DOHH2 (cell line): ENCODE measurements around the gene SEC22A.

Experiments
- EZH2phosphoT487 ChIP-seq: fragments of 200-600 bp; sonication (generic); IDR thresholded peaks from 2 replicates; pipeline ENCODE4 v1.6.1; 2017; ENCODE audit warnings: borderline replicate concordance, mild to moderate bottlenecking, antibody characterized with exemption, low read length, moderate library complexity, mixed read lengths
- TF ChIP-seq, protein P1 (sequence below): fragments of 200-600 bp; sonication (generic); IDR thresholded peaks from one replicate; pipeline ENCODE4 v1.5.1; 2014; ENCODE audit warnings: antibody characterized with exemption, mild to moderate bottlenecking, low read depth, low read length; ENCODE audit not compliant: poor library complexity, severe bottlenecking

DNA sequence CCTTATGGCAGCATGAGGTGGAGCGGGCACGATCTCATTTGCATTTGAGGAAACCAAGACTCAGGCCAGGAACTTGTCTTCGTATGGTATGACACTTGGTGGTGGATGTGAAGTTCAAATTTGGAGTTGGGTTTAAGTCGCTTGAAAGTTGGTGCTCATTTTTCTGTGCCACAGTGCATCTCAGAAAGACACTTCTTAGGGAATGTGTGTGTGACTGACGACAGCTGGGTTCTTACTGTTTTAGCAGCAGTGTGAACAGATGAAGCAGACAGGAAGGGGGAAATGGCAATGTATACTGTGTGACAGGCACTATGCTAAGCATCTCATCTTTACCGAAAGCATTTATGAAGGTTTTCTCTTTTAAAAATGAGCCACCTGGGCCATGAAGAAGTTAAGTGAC lies 75.4 kb downstream of the SEC22A start:
- TF ChIP-seq, protein P1, sequence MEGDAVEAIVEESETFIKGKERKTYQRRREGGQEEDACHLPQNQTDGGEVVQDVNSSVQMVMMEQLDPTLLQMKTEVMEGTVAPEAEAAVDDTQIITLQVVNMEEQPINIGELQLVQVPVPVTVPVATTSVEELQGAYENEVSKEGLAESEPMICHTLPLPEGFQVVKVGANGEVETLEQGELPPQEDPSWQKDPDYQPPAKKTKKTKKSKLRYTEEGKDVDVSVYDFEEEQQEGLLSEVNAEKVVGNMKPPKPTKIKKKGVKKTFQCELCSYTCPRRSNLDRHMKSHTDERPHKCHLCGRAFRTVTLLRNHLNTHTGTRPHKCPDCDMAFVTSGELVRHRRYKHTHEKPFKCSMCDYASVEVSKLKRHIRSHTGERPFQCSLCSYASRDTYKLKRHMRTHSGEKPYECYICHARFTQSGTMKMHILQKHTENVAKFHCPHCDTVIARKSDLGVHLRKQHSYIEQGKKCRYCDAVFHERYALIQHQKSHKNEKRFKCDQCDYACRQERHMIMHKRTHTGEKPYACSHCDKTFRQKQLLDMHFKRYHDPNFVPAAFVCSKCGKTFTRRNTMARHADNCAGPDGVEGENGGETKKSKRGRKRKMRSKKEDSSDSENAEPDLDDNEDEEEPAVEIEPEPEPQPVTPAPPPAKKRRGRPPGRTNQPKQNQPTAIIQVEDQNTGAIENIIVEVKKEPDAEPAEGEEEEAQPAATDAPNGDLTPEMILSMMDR: no peak
- no peak for TF ChIP-seq EZH2phosphoT487
